BLaER1 (cell line): ENCODE measurements around the gene GPX7.

Source experiments
- H3K27ac ChIP-seq: shearing (Covaris generic); formaldehyde crosslinking; 2 replicates; pipeline ENCODE4 v1.8.1; 2022
- H3K27me3 ChIP-seq: shearing (Covaris generic); formaldehyde crosslinking; 2 replicates; pipeline ENCODE4 v1.8.1; 2022
- H3K36me3 ChIP-seq: shearing (Covaris generic); formaldehyde crosslinking; 2 replicates; pipeline ENCODE4 v1.8.1; 2022
- H3K4me1 ChIP-seq: shearing (Covaris generic); formaldehyde crosslinking; 2 replicates; pipeline ENCODE4 v1.8.1; 2022
- H3K4me2 ChIP-seq: shearing (Covaris generic); formaldehyde crosslinking; 2 replicates; pipeline ENCODE4 v1.8.1; 2022
- H3K4me3 ChIP-seq: shearing (Covaris generic); formaldehyde crosslinking; 2 replicates; pipeline ENCODE4 v1.8.1; 2022
- H3K9ac ChIP-seq: shearing (Covaris generic); formaldehyde crosslinking; 2 replicates; pipeline ENCODE4 v1.8.1; 2022
- H3K9me3 ChIP-seq: shearing (Covaris generic); formaldehyde crosslinking; 2 replicates; pipeline ENCODE4 v1.8.1; 2022
- H4K20me1 ChIP-seq: shearing (Covaris generic); formaldehyde crosslinking; 2 replicates; pipeline ENCODE4 v1.8.1; 2022
- Cebpa-rat ChIP-seq: shearing (Covaris generic); IDR thresholded peaks from 2 replicates; pipeline ENCODE4 v1.8.1; 2022

Gene GPX7

GRCh38 chr1:52657702-52658101 is 55.5 kb downstream of the GPX7 start:
- no peaks in the 10 kb centered on the region for H3K9me3 ChIP-seq
- no peaks in the 10 kb centered on the region for H4K20me1 ChIP-seq
- peaks cover 4% of the 10 kb centered on the region for H3K4me1 ChIP-seq
- H3K4me2 ChIP-seq: no peak overlapping the region
- H3K27ac ChIP-seq: no peak overlapping the region
- no peak overlapping the region for H3K9ac ChIP-seq
- no peak for TF ChIP-seq Cebpa-rat
- H3K36me3 ChIP-seq: peaks cover 79% of the 10 kb centered on the region
- no peaks in the 10 kb centered on the region for H3K27me3 ChIP-seq
- no peak overlapping the region for H3K4me3 ChIP-seq
